Colon (tissue), 2 donors: Measurements from ENCODE around the gene ZNF584.
"Not testable (repeated sequence)": the region's sequence is repeated elsewhere in the genome, so short reads cannot be mapped to it uniquely, and the experiment has no call there.

Source experiments
- FAIRE-seq: peaks from 2 replicates; lab custom pipeline; 2012; peaks lifted over from hg19 to GRCh38; lab: Jason Lieb, UNC
- donor health status: control.
- donor health status: control.

ZNF584 gene

DNA sequence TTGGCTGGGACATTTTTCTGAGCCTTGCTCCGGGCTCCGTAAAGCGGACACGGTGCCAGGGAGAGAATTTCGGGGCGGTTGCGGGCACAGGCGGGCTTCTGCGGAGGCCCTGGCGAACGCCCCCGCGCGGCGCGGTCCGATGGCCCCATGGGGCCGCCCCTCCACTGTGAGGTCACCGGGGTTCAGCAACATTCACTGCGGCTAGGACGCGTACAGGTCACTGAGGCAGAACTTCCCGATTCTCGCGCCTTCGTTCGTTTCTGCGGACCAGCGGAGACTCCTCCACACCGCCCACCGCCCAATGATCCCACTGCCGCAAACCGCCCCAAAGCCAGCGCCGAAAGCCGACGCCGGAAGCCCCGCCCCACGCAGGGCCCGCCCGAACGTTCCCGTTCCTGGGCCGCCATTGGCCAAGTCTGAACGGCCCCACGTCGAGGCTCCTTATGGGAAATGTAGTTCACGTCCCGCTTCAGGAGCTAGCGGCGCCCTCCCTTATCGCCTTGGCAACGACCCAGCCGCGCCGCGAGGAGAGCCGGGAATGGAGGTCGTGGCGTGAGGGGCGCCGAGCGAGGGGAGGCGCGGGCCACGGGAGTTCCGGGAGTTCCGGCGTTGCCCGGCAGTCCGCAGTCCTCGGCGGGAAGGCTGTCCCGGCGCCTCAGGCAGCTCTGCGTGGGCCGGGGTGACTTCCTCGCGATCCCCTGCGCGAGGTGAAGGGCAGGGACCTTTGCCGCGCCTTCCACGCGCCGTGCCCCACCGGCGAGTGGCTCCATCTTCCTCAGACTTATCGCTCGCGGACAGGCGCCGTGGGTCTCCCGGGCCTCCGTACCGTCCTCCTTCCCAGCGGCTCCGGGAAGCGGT, at the start of gene ZNF584:
ZNF584 (plus strand) TSS at position 498 of the 858 bp plus-strand sequence. CDS start 499 bp downstream, outside the sequence.
- FAIRE-seq, result no peak

- no peak for FAIRE-seq
Observed at GRCh38 chr19:58361900-58362271, 46.6 kb upstream of the ZNF584 start.

GRCh38 chr19:58362272-58362994, 46.0 kb upstream of the ZNF584 start, which contains the start of gene ZNF497:
TSS of gene ZNF497 (minus strand) at chr19:58362751. CDS start at chr19:58357635, 5,116 bp downstream.
- no peak for FAIRE-seq

GRCh38 chr19:58364146-58364545, 44.3 kb upstream of the ZNF584 start:
- no peak for FAIRE-seq

DNA sequence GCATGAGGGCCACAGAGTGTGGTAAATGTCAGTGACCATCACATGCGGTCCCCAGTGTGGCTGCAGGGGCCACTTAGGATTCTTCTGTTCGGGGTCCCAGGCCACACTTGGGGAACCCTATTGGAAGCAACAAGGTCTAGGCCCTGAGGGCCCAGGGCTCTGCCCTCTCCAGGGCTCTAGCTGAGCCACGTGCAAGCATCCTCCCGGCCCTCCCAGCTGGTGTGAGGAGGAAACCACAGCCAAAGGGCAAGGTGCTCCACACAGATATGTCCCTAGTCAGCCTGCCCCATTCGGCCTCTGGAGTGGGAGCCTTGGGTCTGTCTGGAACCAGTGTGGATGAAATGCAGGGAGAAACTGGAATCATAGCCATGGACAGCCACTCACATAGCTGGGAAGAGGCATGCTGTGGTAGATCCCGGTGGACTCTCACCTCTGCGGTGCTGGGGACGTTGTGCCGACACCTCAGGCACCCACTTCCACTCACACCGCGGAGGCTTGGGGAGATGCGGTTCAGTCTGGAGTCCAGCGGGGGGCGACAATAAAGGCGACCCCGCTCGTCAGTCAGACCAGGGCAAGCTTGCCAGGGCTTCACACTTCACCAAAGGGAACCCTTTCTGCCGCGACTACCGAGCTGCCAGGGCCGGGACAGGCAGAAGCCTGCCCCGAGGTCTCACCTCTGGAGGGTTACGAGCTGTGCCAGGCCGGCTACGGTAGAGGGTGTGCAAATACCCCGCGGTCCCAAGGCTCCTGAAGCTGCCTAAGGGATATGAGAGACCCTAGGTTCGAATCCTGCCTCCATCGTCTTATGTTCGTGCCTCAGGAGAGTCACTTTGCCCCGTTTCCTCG, 41.6 kb upstream of the ZNF584 start:
- no peak for FAIRE-seq

DNA sequence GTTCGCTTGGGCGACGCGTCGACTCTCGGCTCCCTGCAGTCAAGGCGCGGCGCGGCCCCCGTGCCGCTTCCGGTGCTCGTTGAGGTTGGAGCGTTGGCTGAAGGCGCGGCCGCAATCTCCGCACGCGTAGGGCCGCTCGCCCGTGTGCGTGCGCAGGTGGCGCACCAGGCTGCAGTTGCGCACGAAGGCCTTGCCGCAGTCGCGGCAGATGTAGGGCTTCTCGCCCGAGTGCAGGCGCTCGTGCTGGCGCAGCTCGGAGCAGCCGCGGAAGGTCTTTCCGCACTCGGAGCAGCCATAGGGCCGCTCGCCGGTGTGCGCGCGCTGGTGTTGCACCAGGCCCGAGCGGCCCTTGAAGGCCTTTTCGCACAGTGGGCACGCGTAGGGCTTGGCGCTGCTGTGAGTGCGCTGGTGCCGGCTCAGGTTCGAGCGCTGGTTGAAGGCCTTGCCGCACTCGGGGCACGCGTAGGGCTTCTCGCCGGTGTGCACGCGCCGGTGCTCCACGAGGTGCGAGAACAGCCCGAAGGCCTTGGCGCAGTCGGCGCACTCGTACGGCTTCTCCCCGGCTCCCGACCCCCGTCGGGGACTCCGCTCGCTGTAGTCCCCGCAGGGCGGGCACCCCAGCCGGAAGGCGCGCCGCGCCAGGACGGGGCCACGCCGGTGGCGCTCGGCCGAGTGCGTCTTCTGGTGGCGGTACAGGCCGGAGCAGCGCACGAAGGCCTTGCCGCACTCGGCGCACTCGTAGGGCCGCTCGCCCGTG, 40.6 kb upstream of the ZNF584 start:
- FAIRE-seq, result no peak

- no peak for FAIRE-seq
Observed at GRCh38 chr19:58368561-58369360, 39.7 kb upstream of the ZNF584 start.

DNA sequence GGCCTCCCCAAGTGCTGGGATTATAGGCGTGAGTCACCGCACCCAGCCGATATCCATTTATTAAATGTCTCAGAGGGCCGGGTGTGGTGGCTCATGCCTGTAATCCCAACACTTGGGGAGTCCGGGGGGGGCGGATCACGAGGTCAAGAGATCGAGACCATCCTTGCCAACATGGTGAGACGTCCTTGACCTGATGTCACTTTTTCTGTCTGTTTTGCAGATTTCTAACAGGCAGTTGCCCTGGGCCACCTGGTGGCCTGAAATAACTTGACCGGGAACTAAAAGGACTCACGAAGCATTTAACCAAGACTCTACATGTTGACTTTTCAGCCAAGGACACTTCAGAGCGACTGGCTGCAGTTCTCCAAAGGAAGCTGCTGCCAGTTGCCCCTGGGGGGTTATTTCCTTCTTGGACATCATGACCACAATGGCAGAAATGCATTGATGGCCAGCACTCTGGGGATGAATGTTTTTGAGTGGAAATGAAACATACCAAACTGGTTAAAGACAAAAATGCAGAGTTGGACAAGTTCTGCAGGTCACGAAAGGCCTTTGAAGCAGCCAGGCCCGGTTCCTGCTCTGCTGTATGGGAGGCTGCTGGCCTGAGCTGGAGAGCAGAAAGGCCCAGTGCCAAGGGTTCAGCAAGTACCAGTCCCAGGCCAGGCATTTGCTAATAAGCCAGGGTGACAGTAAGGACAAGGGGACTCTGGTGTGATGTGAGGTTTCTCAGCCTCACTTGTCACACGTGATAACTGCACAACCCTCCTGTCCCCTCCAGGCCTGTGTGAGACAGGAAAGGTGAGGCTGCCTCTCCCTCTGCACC, 35.9 kb upstream of the ZNF584 start:
- no peak for FAIRE-seq

- FAIRE-seq, result no peak
Observed at GRCh38 chr19:58374200-58374599, 34.2 kb upstream of the ZNF584 start.

GRCh38 chr19:58376724-58377123, 31.7 kb upstream of the ZNF584 start:
- not testable (repeated sequence) for FAIRE-seq

- no peak for FAIRE-seq
Observed at GRCh38 chr19:58379246-58379645, 29.2 kb upstream of the ZNF584 start.

- FAIRE-seq, result no peak
Observed at GRCh38 chr19:58380037-58380661, 28.3 kb upstream of the ZNF584 start.

DNA sequence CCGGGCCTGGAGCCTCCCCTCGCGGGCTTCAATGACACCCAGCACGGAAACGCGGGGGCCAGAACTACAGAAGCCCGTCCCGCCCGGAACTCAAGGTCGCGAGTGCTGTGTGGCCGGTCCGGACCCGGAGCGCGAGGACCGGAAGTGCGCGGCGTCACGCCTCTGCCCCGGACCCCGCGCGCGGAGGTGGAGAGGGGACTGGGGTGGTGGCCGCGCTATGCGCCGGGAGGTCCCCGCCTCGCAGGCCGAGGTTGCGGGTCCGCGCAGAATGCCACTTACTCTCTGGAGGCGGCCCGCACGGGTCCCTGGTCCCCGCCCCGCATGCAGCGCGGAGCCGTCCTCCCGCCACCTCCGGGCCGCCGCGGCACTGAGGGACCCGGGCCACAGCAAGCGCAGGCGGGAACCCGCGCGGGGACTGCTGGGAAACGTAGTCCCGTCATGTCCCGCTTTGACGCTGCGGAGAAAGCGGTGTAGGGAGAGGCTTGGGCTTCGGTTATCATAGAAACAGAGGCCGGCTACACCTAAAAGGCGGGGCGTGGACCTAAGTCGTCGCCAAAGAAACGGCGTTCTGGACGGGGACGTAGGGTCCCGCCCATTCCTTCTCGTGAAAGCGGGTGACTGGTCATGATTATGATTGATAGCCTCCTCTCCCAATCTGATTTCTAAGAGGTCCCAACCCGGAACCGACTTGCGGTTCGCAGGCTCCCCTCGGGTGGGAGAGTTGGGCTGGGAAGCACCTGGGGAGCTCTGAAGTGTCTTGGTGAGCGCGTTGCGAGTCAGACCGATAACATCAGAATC, 27.6 kb upstream of the ZNF584 start, which contains the start of gene ZNF837:
ZNF837 (minus strand) TSS at position 369 of the 798 bp plus-strand sequence. CDS start 11,698 bp downstream, outside the sequence.
- peak; percentile 96 for FAIRE-seq

GRCh38 chr19:58381460-58382212, 26.8 kb upstream of the ZNF584 start:
- FAIRE-seq, result no peak

DNA sequence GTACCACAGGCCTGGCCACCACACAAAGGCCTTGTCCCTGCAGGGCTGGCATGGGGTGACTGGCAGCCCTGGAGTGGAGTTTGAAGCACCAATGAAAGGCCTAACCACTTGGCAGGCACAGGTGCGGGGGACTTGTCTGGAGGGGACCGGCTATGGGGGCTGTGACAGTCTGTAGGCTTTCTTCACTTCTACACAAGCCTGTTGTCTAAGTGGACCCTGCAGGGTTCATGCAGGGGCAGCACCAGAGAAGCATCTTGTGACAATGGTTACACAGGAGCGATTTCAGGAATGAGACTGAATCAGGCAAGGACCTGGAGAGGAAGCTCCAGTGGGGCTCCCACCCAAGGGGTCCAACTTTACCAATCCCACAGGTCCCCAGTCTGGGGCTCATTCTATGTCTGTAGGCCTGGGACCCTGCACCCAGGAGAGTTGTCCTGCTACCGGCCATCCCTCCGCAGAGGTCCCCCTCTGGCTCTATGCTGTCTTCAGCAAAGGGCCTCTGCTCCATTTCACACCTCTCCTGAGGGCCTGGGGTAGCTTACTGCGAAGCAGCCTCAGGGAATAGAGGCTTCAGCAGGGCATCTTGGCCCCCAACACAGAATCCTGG, 25.3 kb upstream of the ZNF584 start:
- FAIRE-seq, result no peak

GRCh38 chr19:58385313-58385890, 23.0 kb upstream of the ZNF584 start:
- no peak for FAIRE-seq
